HG03103 (cell line): ENCODE results near the gene NTRK1.

Source experiments
- ATAC-seq: cut with Tn5 transposase; IDR thresholded peaks from one replicate; pipeline ENCODE4 v1.9.1; 2021; ENCODE audit warnings: low read depth; ENCODE audit not compliant: unreplicated experiment

Gene NTRK1

GRCh38 chr1:156895455-156895812, 34.8 kb downstream of the NTRK1 start:
- no peak for ATAC-seq

GRCh38 chr1:156895927-156896326, 35.3 kb downstream of the NTRK1 start:
- ATAC-seq, result no peak

- ATAC-seq, result no peak
Measured at GRCh38 chr1:156896490-156897033, 35.9 kb downstream of the NTRK1 start.

- ATAC-seq, result no peak
Measured at GRCh38 chr1:156897078-156897825, 36.6 kb downstream of the NTRK1 start.

- ATAC-seq, result no peak
Measured at GRCh38 chr1:156898161-156898566, 37.5 kb downstream of the NTRK1 start.

- no peak for ATAC-seq
Measured at GRCh38 chr1:156898971-156899664, 38.5 kb downstream of the NTRK1 start.

- ATAC-seq, result no peak
Measured at GRCh38 chr1:156899956-156900718, 39.5 kb downstream of the NTRK1 start.

GRCh38 chr1:156900896-156901589, 40.4 kb downstream of the NTRK1 start:
- ATAC-seq, result no peak

GRCh38 chr1:156901590-156901900, 40.9 kb downstream of the NTRK1 start:
- ATAC-seq, result no peak

GRCh38 chr1:156901966-156902915, 41.6 kb downstream of the NTRK1 start:
- no peak for ATAC-seq

- ATAC-seq, result no peak
Measured at GRCh38 chr1:156903328-156904091, 42.8 kb downstream of the NTRK1 start.

GRCh38 chr1:156904187-156904959, 43.7 kb downstream of the NTRK1 start:
- ATAC-seq, result no peak

- ATAC-seq, result no peak
Measured at GRCh38 chr1:156905176-156905575, 44.5 kb downstream of the NTRK1 start.

- ATAC-seq, result no peak
Measured at GRCh38 chr1:156905651-156906050, 45.0 kb downstream of the NTRK1 start.

GRCh38 chr1:156906206-156906906, 45.7 kb downstream of the NTRK1 start:
- ATAC-seq, result no peak

GRCh38 chr1:156908541-156908940, 47.9 kb downstream of the NTRK1 start:
- ATAC-seq, result no peak

- ATAC-seq, result no peak
Measured at GRCh38 chr1:156908955-156909354, 48.3 kb downstream of the NTRK1 start.

GRCh38 chr1:156909671-156910070, 49.0 kb downstream of the NTRK1 start:
- ATAC-seq, result no peak
